WTC11 (cell line): ENCODE results near the gene NAXD. TPM values are rescaled to one million over a fixed set of nuclear protein-coding genes. Genes with fewer than 3 reads are reported as not detected.

Experiments used
- CBFB ChIP-seq: sonication (generic); formaldehyde crosslinking; IDR thresholded peaks from 2 replicates; pipeline ENCODE4 v1.8.1; 2022; ENCODE audit warnings: mild to moderate bottlenecking, low read depth, missing genetic modification reagents
- ELF4 ChIP-seq: sonication (generic); formaldehyde crosslinking; IDR thresholded peaks from 2 replicates; pipeline ENCODE4 v1.8.1; 2022; ENCODE audit warnings: low read depth, mild to moderate bottlenecking, moderate library complexity, missing genetic modification reagents
- ESRRA ChIP-seq: sonication (generic); formaldehyde crosslinking; IDR thresholded peaks from 2 replicates; pipeline ENCODE4 v1.8.1; 2022; ENCODE audit warnings: mild to moderate bottlenecking, missing genetic modification reagents, borderline replicate concordance
- FOXK1 ChIP-seq: sonication (generic); formaldehyde crosslinking; IDR thresholded peaks from 2 replicates; pipeline ENCODE4 v1.8.0; 2022; ENCODE audit warnings: mild to moderate bottlenecking, moderate library complexity, missing genetic modification reagents
- FOXP1 ChIP-seq: sonication (generic); formaldehyde crosslinking; IDR thresholded peaks from 2 replicates; pipeline ENCODE4 v1.8.0; 2022; ENCODE audit warnings: missing genetic modification reagents, mild to moderate bottlenecking, moderate library complexity, borderline replicate concordance
- GABPB1 ChIP-seq: sonication (generic); formaldehyde crosslinking; IDR thresholded peaks from 2 replicates; pipeline ENCODE4 v1.8.1; 2023; ENCODE audit warnings: mild to moderate bottlenecking, missing genetic modification reagents
- HMGA2 ChIP-seq: fragments of 250-450 bp; sonication (Bioruptor Pico); IDR thresholded peaks from 2 replicates; pipeline ENCODE4 v1.4.0; 2021; ENCODE audit warnings: mild to moderate bottlenecking, moderate library complexity
- MYBL2 ChIP-seq: sonication (generic); formaldehyde crosslinking; IDR thresholded peaks from 2 replicates; pipeline ENCODE4 v1.8.1; 2023; ENCODE audit warnings: mild to moderate bottlenecking, moderate library complexity, missing genetic modification reagents
- NFYB ChIP-seq: sonication (generic); formaldehyde crosslinking; conservative IDR thresholded peaks from 2 replicates; pipeline ENCODE4 v1.8.0; 2022; ENCODE audit warnings: low read depth, missing genetic modification reagents
- NR1H2 ChIP-seq: sonication (generic); formaldehyde crosslinking; IDR thresholded peaks from 2 replicates; pipeline ENCODE4 v1.9.0; 2021; ENCODE audit warnings: mild to moderate bottlenecking, moderate library complexity, missing genetic modification reagents
- NR2C2 ChIP-seq: sonication (generic); formaldehyde crosslinking; IDR thresholded peaks from 2 replicates; pipeline ENCODE4 v1.8.0; 2022; ENCODE audit warnings: mild to moderate bottlenecking, missing genetic modification reagents
- PRRX2 ChIP-seq: fragments of 250-450 bp; sonication (Bioruptor Pico); IDR thresholded peaks from 2 replicates; pipeline ENCODE4 v1.8.0; 2021; ENCODE audit warnings: mild to moderate bottlenecking
- SMAD3 ChIP-seq: sonication (generic); formaldehyde crosslinking; IDR thresholded peaks from 2 replicates; pipeline ENCODE4 v1.8.0; 2022; ENCODE audit warnings: missing genetic modification reagents, mild to moderate bottlenecking, borderline replicate concordance
- TEAD4 ChIP-seq: sonication (generic); formaldehyde crosslinking; IDR thresholded peaks from 2 replicates; pipeline ENCODE4 v1.8.0; 2022; ENCODE audit warnings: mild to moderate bottlenecking, missing genetic modification reagents
- ZNF219 ChIP-seq: sonication (generic); formaldehyde crosslinking; IDR thresholded peaks from 2 replicates; pipeline ENCODE4 v1.8.0; 2023; ENCODE audit warnings: missing genetic modification reagents, mild to moderate bottlenecking, borderline replicate concordance
- ZNF232 ChIP-seq: sonication (generic); formaldehyde crosslinking; IDR thresholded peaks from 2 replicates; pipeline ENCODE4 v1.8.0; 2022; ENCODE audit warnings: mild to moderate bottlenecking, missing genetic modification reagents
- total RNA-seq: library from RNA; stranded (reverse); gene quantifications from 3 replicates; pipeline ENCODE4 v1.2.3, GENCODE V29; 2021
- TF ChIP-seq, protein P1 (sequence below): sonication (generic); formaldehyde crosslinking; IDR thresholded peaks from 2 replicates; pipeline ENCODE4 v1.8.0; 2022; ENCODE audit warnings: mild to moderate bottlenecking, missing genetic modification reagents
- TF ChIP-seq, protein P2 (sequence below): sonication (generic); formaldehyde crosslinking; IDR thresholded peaks from 2 replicates; pipeline ENCODE4 v1.8.1; 2023; ENCODE audit warnings: mild to moderate bottlenecking, moderate library complexity, missing genetic modification reagents
- TF ChIP-seq, protein P3 (sequence below): sonication (generic); formaldehyde crosslinking; IDR thresholded peaks from 2 replicates; pipeline ENCODE4 v1.8.1; 2022; ENCODE audit warnings: mild to moderate bottlenecking, moderate library complexity, missing genetic modification reagents
- TF ChIP-seq, protein P4 (sequence below): sonication (generic); formaldehyde crosslinking; IDR thresholded peaks from 2 replicates; pipeline ENCODE4 v1.8.1; 2023; ENCODE audit warnings: mild to moderate bottlenecking, missing genetic modification reagents
- TF ChIP-seq, protein P5 (sequence below): sonication (generic); formaldehyde crosslinking; IDR thresholded peaks from 2 replicates; pipeline ENCODE4 v1.8.0; 2022; ENCODE audit warnings: mild to moderate bottlenecking, missing genetic modification reagents
- TF ChIP-seq, protein P6 (sequence below): sonication (generic); formaldehyde crosslinking; IDR thresholded peaks from 2 replicates; pipeline ENCODE4 v1.8.1; 2022; ENCODE audit warnings: mild to moderate bottlenecking, missing genetic modification reagents, moderate library complexity, borderline replicate concordance
- TF ChIP-seq, protein P7 (sequence below): sonication (generic); formaldehyde crosslinking; IDR thresholded peaks from 2 replicates; pipeline ENCODE4 v1.8.1; 2023; ENCODE audit warnings: mild to moderate bottlenecking, missing genetic modification reagents
- TF ChIP-seq, protein P8 (sequence below): fragments of 250-450 bp; sonication (Bioruptor Pico); IDR thresholded peaks from 2 replicates; pipeline ENCODE4 v1.9.0; 2021; ENCODE audit warnings: moderate library complexity, mild to moderate bottlenecking, inconsistent platforms, borderline replicate concordance
- TF ChIP-seq, protein P9 (sequence below): fragments of 250-450 bp; sonication (Bioruptor Pico); IDR thresholded peaks from 2 replicates; pipeline ENCODE4 v1.9.0; 2021; ENCODE audit warnings: mild to moderate bottlenecking

The NAXD gene
- total RNA-seq, 1 experiment from 2014 or later, result 29.3 TPM

DNA sequence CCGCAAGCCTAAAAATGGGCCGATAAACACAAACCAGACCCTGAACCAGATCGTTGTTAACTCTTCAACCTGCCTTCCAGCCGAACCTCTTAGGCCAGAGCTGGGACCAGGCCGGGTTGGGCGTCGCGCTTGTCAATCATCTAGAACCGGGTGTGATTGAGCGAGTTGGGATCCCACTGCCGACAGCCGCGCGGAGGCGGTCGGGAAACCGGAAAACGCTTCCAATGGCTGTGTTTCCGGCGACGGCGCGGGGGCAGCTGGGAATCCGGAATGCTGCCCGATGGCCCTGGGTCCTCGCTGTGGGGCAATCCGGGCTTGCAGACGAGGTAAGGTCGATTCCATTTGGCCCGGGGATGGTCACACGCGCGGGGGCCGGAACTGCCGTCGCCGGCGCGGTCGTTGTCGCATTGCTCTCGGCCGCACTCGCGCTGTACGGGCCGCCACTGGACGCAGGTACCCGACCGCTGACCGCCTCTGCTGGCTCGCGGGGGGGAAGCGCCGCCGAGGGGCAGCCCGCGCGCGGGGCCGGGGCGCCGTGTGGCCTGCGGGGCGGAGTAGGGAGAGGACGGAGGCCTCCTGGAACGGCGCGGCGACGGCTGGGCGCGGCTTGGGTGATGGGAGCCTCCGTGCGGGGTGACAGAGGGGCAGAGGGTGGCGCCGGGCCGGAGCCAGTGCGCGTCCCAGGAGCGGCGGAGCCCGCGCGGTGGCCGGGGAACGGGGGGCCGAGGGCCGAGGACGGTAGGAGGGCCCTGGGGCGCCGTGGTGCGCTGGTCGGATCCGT is at the start of gene NAXD (continued):
- TF ChIP-seq GABPB1 (CRISPR knock-in tag) (0 out of 2 replicates have a peak, but pooled peaks have one; percentile 15), FOXP1 (CRISPR knock-in tag) (no peak; the same call in 1 of the 2 replicates), ZNF232 (CRISPR knock-in tag) (peak; percentile 57; the same call in 1 of the 2 replicates), MYBL2 (0 out of 2 replicates have a peak, but pooled peaks have one; percentile 33), CBFB (CRISPR knock-in tag) (0 out of 2 replicates have a peak, but pooled peaks have one; percentile 56), NR2C2 (CRISPR knock-in tag) (no peak), NR1H2 (CRISPR knock-in tag) (no peak), PRRX2 (CRISPR knock-in tag) (no peak), ESRRA (CRISPR knock-in tag) (no peak), FOXK1 (peak; percentile 74; the same call in 1 of the 2 replicates), ZNF219 (CRISPR knock-in tag) (no peak), ELF4 (CRISPR knock-in tag) (no peak), TEAD4 (CRISPR knock-in tag) (0 out of 2 replicates have a peak, but pooled peaks have one; percentile 63), HMGA2 (CRISPR knock-in tag) (no peak), SMAD3 (CRISPR knock-in tag) (peak; percentile 76), NFYB (CRISPR knock-in tag) (peak; percentile 77)
- TF ChIP-seq, protein P1, sequence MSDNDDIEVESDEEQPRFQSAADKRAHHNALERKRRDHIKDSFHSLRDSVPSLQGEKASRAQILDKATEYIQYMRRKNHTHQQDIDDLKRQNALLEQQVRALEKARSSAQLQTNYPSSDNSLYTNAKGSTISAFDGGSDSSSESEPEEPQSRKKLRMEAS, result peak; percentile 75
- TF ChIP-seq, protein P2, sequence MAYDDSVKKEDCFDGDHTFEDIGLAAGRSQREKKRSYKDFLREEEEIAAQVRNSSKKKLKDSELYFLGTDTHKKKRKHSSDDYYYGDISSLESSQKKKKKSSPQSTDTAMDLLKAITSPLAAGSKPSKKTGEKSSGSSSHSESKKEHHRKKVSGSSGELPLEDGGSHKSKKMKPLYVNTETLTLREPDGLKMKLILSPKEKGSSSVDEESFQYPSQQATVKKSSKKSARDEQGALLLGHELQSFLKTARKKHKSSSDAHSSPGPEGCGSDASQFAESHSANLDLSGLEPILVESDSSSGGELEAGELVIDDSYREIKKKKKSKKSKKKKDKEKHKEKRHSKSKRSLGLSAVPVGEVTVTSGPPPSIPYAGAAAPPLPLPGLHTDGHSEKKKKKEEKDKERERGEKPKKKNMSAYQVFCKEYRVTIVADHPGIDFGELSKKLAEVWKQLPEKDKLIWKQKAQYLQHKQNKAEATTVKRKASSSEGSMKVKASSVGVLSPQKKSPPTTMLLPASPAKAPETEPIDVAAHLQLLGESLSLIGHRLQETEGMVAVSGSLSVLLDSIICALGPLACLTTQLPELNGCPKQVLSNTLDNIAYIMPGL (CRISPR knock-in tag), result peak; percentile 51; the same call in 1 of the 2 replicates
- TF ChIP-seq, protein P3, sequence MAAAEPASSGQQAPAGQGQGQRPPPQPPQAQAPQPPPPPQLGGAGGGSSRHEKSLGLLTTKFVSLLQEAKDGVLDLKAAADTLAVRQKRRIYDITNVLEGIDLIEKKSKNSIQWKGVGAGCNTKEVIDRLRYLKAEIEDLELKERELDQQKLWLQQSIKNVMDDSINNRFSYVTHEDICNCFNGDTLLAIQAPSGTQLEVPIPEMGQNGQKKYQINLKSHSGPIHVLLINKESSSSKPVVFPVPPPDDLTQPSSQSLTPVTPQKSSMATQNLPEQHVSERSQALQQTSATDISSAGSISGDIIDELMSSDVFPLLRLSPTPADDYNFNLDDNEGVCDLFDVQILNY (CRISPR knock-in tag), result peak; percentile 31; the same call in 1 of the 2 replicates
- TF ChIP-seq, protein P4, sequence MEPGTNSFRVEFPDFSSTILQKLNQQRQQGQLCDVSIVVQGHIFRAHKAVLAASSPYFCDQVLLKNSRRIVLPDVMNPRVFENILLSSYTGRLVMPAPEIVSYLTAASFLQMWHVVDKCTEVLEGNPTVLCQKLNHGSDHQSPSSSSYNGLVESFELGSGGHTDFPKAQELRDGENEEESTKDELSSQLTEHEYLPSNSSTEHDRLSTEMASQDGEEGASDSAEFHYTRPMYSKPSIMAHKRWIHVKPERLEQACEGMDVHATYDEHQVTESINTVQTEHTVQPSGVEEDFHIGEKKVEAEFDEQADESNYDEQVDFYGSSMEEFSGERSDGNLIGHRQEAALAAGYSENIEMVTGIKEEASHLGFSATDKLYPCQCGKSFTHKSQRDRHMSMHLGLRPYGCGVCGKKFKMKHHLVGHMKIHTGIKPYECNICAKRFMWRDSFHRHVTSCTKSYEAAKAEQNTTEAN, result no peak
- TF ChIP-seq, protein P5, sequence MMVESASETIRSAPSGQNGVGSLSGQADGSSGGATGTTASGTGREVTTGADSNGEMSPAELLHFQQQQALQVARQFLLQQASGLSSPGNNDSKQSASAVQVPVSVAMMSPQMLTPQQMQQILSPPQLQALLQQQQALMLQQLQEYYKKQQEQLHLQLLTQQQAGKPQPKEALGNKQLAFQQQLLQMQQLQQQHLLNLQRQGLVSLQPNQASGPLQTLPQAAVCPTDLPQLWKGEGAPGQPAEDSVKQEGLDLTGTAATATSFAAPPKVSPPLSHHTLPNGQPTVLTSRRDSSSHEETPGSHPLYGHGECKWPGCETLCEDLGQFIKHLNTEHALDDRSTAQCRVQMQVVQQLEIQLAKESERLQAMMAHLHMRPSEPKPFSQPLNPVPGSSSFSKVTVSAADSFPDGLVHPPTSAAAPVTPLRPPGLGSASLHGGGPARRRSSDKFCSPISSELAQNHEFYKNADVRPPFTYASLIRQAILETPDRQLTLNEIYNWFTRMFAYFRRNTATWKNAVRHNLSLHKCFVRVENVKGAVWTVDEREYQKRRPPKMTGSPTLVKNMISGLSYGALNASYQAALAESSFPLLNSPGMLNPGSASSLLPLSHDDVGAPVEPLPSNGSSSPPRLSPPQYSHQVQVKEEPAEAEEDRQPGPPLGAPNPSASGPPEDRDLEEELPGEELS (CRISPR knock-in tag), result peak; percentile 72
- TF ChIP-seq, protein P6, sequence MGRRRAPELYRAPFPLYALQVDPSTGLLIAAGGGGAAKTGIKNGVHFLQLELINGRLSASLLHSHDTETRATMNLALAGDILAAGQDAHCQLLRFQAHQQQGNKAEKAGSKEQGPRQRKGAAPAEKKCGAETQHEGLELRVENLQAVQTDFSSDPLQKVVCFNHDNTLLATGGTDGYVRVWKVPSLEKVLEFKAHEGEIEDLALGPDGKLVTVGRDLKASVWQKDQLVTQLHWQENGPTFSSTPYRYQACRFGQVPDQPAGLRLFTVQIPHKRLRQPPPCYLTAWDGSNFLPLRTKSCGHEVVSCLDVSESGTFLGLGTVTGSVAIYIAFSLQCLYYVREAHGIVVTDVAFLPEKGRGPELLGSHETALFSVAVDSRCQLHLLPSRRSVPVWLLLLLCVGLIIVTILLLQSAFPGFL (CRISPR knock-in tag), result no peak
- TF ChIP-seq, protein P7, sequence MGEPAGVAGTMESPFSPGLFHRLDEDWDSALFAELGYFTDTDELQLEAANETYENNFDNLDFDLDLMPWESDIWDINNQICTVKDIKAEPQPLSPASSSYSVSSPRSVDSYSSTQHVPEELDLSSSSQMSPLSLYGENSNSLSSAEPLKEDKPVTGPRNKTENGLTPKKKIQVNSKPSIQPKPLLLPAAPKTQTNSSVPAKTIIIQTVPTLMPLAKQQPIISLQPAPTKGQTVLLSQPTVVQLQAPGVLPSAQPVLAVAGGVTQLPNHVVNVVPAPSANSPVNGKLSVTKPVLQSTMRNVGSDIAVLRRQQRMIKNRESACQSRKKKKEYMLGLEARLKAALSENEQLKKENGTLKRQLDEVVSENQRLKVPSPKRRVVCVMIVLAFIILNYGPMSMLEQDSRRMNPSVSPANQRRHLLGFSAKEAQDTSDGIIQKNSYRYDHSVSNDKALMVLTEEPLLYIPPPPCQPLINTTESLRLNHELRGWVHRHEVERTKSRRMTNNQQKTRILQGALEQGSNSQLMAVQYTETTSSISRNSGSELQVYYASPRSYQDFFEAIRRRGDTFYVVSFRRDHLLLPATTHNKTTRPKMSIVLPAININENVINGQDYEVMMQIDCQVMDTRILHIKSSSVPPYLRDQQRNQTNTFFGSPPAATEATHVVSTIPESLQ (CRISPR knock-in tag), result no peak
- TF ChIP-seq, protein P8, sequence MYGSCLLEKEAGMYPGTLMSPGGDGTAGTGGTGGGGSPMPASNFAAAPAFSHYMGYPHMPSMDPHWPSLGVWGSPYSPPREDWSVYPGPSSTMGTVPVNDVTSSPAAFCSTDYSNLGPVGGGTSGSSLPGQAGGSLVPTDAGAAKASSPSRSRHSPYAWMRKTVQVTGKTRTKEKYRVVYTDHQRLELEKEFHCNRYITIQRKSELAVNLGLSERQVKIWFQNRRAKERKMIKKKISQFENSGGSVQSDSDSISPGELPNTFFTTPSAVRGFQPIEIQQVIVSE, result no peak
- TF ChIP-seq, protein P9, sequence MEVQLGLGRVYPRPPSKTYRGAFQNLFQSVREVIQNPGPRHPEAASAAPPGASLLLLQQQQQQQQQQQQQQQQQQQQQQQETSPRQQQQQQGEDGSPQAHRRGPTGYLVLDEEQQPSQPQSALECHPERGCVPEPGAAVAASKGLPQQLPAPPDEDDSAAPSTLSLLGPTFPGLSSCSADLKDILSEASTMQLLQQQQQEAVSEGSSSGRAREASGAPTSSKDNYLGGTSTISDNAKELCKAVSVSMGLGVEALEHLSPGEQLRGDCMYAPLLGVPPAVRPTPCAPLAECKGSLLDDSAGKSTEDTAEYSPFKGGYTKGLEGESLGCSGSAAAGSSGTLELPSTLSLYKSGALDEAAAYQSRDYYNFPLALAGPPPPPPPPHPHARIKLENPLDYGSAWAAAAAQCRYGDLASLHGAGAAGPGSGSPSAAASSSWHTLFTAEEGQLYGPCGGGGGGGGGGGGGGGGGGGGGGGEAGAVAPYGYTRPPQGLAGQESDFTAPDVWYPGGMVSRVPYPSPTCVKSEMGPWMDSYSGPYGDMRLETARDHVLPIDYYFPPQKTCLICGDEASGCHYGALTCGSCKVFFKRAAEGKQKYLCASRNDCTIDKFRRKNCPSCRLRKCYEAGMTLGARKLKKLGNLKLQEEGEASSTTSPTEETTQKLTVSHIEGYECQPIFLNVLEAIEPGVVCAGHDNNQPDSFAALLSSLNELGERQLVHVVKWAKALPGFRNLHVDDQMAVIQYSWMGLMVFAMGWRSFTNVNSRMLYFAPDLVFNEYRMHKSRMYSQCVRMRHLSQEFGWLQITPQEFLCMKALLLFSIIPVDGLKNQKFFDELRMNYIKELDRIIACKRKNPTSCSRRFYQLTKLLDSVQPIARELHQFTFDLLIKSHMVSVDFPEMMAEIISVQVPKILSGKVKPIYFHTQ (CRISPR knock-in tag), result no peak
